IPS DF 6.9 (cell line): Measurements from ENCODE around the gene CHST11.
A peak's percentile ranks its signal among the peaks of the same experiment; 100 is the strongest.

ENCODE experiments used
- DNase-seq: peaks from one replicate; pipeline ENCODE4 v3.0.0-alpha.2; 2013; ENCODE audit warnings: low read depth, low spot score
- H3K27ac ChIP-seq: one replicate; pipeline ENCODE4 v1.5.1; 2013; ENCODE audit warnings: low read length, control low read depth
- H3K27me3 ChIP-seq: 2 replicates; pipeline ENCODE4 v1.6.1; 2013; ENCODE audit warnings: mild to moderate bottlenecking, low read length; ENCODE audit not compliant: control insufficient read depth, insufficient read depth
- H3K36me3 ChIP-seq: 2 replicates; pipeline ENCODE4 v1.6.1; 2013; ENCODE audit warnings: low read length; ENCODE audit not compliant: control insufficient read depth, insufficient read depth
- H3K4me1 ChIP-seq: 2 replicates; pipeline ENCODE4 v1.6.1; 2013; ENCODE audit warnings: low read length; ENCODE audit not compliant: control insufficient read depth, insufficient read depth
- H3K4me3 ChIP-seq: 2 replicates; pipeline ENCODE4 v1.5.1; 2013; ENCODE audit warnings: mild to moderate bottlenecking, low read length
- H3K9me3 ChIP-seq: 2 replicates; pipeline ENCODE4 v1.6.1; 2013; ENCODE audit warnings: low read length, inconsistent platforms; ENCODE audit not compliant: control insufficient read depth, insufficient read depth
- WGBS: extraction: QIAGEN DNeasy Blood & Tissue Kit; methylation state at CpG from one replicate; pipeline ENCODE4 v1.1.7; 2013; ENCODE audit warnings: mixed read lengths, missing lambda C conversion rate; ENCODE audit not compliant: insufficient read length, insufficient coverage; 5-methylcytosine and 5-hydroxymethylcytosine counted together

CHST11 gene

GRCh38 chr12:104672096-104672445, 215.3 kb downstream of the CHST11 start:
- Histone ChIP-seq H3K9me3 (no peaks in the 10 kb centered on the region), H3K27me3 (no peaks in the 10 kb centered on the region), H3K27ac (no peak overlapping the region), H3K4me3 (no peak overlapping the region), H3K4me1 (peaks cover 2% of the 10 kb centered on the region), H3K36me3 (no peaks in the 10 kb centered on the region)
- DNase-seq, result no peak
- no CpG with 5 or more reads among the region's 8 CpGs for WGBS

- H3K9me3 ChIP-seq, result no peaks in the 10 kb centered on the region
- no peaks in the 10 kb centered on the region for H3K27me3 ChIP-seq
- H3K36me3 ChIP-seq, result no peaks in the 10 kb centered on the region
- peaks cover 2% of the 10 kb centered on the region for H3K4me1 ChIP-seq
- H3K27ac ChIP-seq, result no peak overlapping the region
- WGBS, result no CpG with 5 or more reads among the region's 10 CpGs
- no peak overlapping the region for H3K4me3 ChIP-seq
- no peak for DNase-seq
Observed at GRCh38 chr12:104672501-104673265, 215.9 kb downstream of the CHST11 start.

- Histone ChIP-seq H3K36me3 (no peaks in the 10 kb centered on the region), H3K27ac (no peak overlapping the region), H3K4me3 (no peak overlapping the region), H3K9me3 (no peaks in the 10 kb centered on the region), H3K4me1 (peaks cover 2% of the 10 kb centered on the region), H3K27me3 (no peaks in the 10 kb centered on the region)
- no peak for DNase-seq
- WGBS, result no CpG with 5 or more reads among the region's 1 CpG
Observed at GRCh38 chr12:104673294-104673693, 216.5 kb downstream of the CHST11 start.

- no peaks in the 10 kb centered on the region for H3K27me3 ChIP-seq
- peaks cover 2% of the 10 kb centered on the region for H3K4me1 ChIP-seq
- H3K27ac ChIP-seq, result no peak overlapping the region
- H3K4me3 ChIP-seq, result no peak overlapping the region
- WGBS, result no CpG with 5 or more reads among the region's 15 CpGs
- no peaks in the 10 kb centered on the region for H3K36me3 ChIP-seq
- DNase-seq, result no peak
- no peaks in the 10 kb centered on the region for H3K9me3 ChIP-seq
Observed at GRCh38 chr12:104673696-104674482, 217.1 kb downstream of the CHST11 start.

- no CpG with 5 or more reads among the region's 8 CpGs for WGBS
- no peaks in the 10 kb centered on the region for H3K36me3 ChIP-seq
- H3K4me1 ChIP-seq, result peaks cover 2% of the 10 kb centered on the region; the same call in 1 of the 2 replicates
- no peak overlapping the region for H3K27ac ChIP-seq
- H3K4me3 ChIP-seq, result no peak overlapping the region
- no peaks in the 10 kb centered on the region for H3K9me3 ChIP-seq
- no peaks in the 10 kb centered on the region for H3K27me3 ChIP-seq
- no peak for DNase-seq
Observed at GRCh38 chr12:104676636-104677035, 219.9 kb downstream of the CHST11 start.

- no peak for DNase-seq
- Histone ChIP-seq H3K27me3 (no peaks in the 10 kb centered on the region), H3K36me3 (no peaks in the 10 kb centered on the region), H3K4me1 (no peaks in the 10 kb centered on the region), H3K9me3 (no peaks in the 10 kb centered on the region), H3K27ac (no peak overlapping the region), H3K4me3 (no peak overlapping the region)
- WGBS, result no CpG with 5 or more reads among the region's 5 CpGs
Observed at GRCh38 chr12:104677441-104678089, 220.8 kb downstream of the CHST11 start.

- no CpG with 5 or more reads among the region's 3 CpGs for WGBS
- DNase-seq, result peak; percentile 31
- no peak overlapping the region for H3K4me3 ChIP-seq
- no peaks in the 10 kb centered on the region for H3K36me3 ChIP-seq
- H3K27ac ChIP-seq, result no peak overlapping the region
- H3K4me1 ChIP-seq, result no peaks in the 10 kb centered on the region
- no peaks in the 10 kb centered on the region for H3K9me3 ChIP-seq
- H3K27me3 ChIP-seq, result no peaks in the 10 kb centered on the region
Observed at GRCh38 chr12:104680070-104680469, 223.3 kb downstream of the CHST11 start.

GRCh38 chr12:104680491-104680890, 223.7 kb downstream of the CHST11 start:
- no peaks in the 10 kb centered on the region for H3K36me3 ChIP-seq
- no CpG with 5 or more reads among the region's 5 CpGs for WGBS
- no peaks in the 10 kb centered on the region for H3K9me3 ChIP-seq
- no peaks in the 10 kb centered on the region for H3K4me1 ChIP-seq
- no peaks in the 10 kb centered on the region for H3K27me3 ChIP-seq
- H3K4me3 ChIP-seq, result no peak overlapping the region
- DNase-seq, result no peak
- no peak overlapping the region for H3K27ac ChIP-seq

- no peaks in the 10 kb centered on the region for H3K27me3 ChIP-seq
- no peaks in the 10 kb centered on the region for H3K9me3 ChIP-seq
- DNase-seq, result no peak
- no CpG with 5 or more reads among the region's 3 CpGs for WGBS
- no peak overlapping the region for H3K27ac ChIP-seq
- H3K4me3 ChIP-seq, result no peak overlapping the region
- no peaks in the 10 kb centered on the region for H3K36me3 ChIP-seq
- no peaks in the 10 kb centered on the region for H3K4me1 ChIP-seq
Observed at GRCh38 chr12:104681012-104681690, 224.4 kb downstream of the CHST11 start.

- no peak overlapping the region for H3K4me3 ChIP-seq
- H3K4me1 ChIP-seq, result no peaks in the 10 kb centered on the region
- WGBS, result no CpG with 5 or more reads among the region's 7 CpGs
- no peak for DNase-seq
- H3K27me3 ChIP-seq, result no peaks in the 10 kb centered on the region
- H3K9me3 ChIP-seq, result no peaks in the 10 kb centered on the region
- H3K36me3 ChIP-seq, result no peaks in the 10 kb centered on the region
- H3K27ac ChIP-seq, result no peak overlapping the region
Observed at GRCh38 chr12:104682790-104683279, 226.1 kb downstream of the CHST11 start.
